BE2C (cell line): ENCODE results near the gene PGLYRP3. TPM values are rescaled to one million over a fixed set of nuclear protein-coding genes. Genes with fewer than 3 reads are reported as not detected.

Experiments used
- DNase-seq: peaks from one replicate; pipeline ENCODE4 v3.0.0-alpha.2; 2020
- H3K27me3 ChIP-seq: fragments of 250-450 bp; sonication (Bioruptor Pico); 2 replicates; pipeline ENCODE4 v1.5.1; 2020; ENCODE audit warnings: mild to moderate bottlenecking
- H3K36me3 ChIP-seq: fragments of 250-450 bp; sonication (Bioruptor Pico); 2 replicates; pipeline ENCODE4 v1.5.1; 2020; ENCODE audit warnings: mild to moderate bottlenecking
- H3K4me1 ChIP-seq: fragments of 250-450 bp; sonication (Bioruptor Pico); 2 replicates; pipeline ENCODE4 v1.5.1; 2020
- H3K4me3 ChIP-seq: 2 replicates; pipeline ENCODE4 v1.5.1; 2011; ENCODE audit warnings: low read depth, low read length
- H3K9me3 ChIP-seq: fragments of 250-450 bp; sonication (Bioruptor Pico); 2 replicates; pipeline ENCODE4 v1.5.1; 2020
- CTCF ChIP-seq: IDR thresholded peaks from 2 replicates; pipeline ENCODE4 v1.5.1; 2012; ENCODE audit warnings: mild to moderate bottlenecking, low read depth, low read length
- polyA plus RNA-seq: library from polyadenylated mRNA; unstranded; fragments of >200 nt; gene quantifications from one replicate; pipeline ENCODE4 v1.2.1, GENCODE V29; 2012; ENCODE audit warnings: low read depth, missing spikeins; ENCODE audit not compliant: insufficient read length, insufficient read depth

Gene PGLYRP3, protein sequence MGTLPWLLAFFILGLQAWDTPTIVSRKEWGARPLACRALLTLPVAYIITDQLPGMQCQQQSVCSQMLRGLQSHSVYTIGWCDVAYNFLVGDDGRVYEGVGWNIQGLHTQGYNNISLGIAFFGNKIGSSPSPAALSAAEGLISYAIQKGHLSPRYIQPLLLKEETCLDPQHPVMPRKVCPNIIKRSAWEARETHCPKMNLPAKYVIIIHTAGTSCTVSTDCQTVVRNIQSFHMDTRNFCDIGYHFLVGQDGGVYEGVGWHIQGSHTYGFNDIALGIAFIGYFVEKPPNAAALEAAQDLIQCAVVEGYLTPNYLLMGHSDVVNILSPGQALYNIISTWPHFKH
- polyA plus RNA-seq: not detected

- DNase-seq: no peak
- Histone ChIP-seq H3K36me3 (no peaks in the 10 kb centered on the region), H3K9me3 (no peaks in the 10 kb centered on the region), H3K27me3 (peaks cover 4% of the 10 kb centered on the region), H3K4me3 (no peak within 1 kb of the TSS), H3K4me1 (no peaks in the 10 kb centered on the region)
- no peak for TF ChIP-seq CTCF
Observed at GRCh38 chr1:153312570-153313186, at the start of gene PGLYRP3. Gene PGLYRP3 (minus strand): TSS chr1:153312952. CDS start chr1:153310665, 2,287 bp downstream.

- Histone ChIP-seq H3K4me3 (no peak overlapping the region), H3K4me1 (no peaks in the 10 kb centered on the region), H3K9me3 (no peaks in the 10 kb centered on the region), H3K27me3 (no peaks in the 10 kb centered on the region; the same call in 1 of the 2 replicates), H3K36me3 (no peaks in the 10 kb centered on the region)
- no peak for DNase-seq
- TF ChIP-seq CTCF: no peak
Observed at GRCh38 chr1:153362187-153362775, 49.5 kb upstream of the PGLYRP3 start.

DNA sequence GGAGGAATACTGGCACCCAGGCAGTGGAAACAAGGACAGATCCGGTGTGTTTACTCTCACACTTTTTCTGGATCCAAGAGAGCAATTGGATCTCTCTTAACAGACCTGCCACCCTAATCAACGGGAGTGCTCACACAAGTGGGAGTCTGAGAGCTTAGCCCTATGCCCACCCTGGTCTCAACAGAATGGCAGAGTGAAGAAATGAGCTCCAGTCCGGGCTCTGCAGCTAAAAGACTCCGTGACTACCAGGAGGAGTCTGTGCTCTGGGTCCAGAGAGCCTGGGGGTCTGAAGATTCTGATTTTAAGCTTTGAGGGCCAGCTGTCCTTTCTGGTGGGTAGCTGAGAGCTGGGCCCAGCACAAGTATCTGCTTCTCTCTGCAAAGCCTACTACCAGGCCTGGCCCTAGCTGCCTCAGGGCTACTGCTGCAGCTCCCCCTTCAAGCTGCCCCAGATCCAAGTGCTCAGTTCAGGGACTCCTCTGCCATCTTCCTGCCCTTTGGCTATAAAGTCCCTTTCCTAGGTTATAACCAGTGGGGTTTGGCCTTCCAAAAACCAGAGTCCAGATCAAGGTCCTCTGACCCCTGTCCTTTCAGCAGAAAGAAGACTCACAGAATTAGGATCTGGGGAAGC, 48.8 kb upstream of the PGLYRP3 start:
- Histone ChIP-seq H3K4me3 (no peak overlapping the region), H3K36me3 (no peaks in the 10 kb centered on the region), H3K9me3 (no peaks in the 10 kb centered on the region), H3K27me3 (no peaks in the 10 kb centered on the region; the same call in 1 of the 2 replicates), H3K4me1 (no peaks in the 10 kb centered on the region)
- no peak for DNase-seq
- TF ChIP-seq CTCF: no peak

DNA sequence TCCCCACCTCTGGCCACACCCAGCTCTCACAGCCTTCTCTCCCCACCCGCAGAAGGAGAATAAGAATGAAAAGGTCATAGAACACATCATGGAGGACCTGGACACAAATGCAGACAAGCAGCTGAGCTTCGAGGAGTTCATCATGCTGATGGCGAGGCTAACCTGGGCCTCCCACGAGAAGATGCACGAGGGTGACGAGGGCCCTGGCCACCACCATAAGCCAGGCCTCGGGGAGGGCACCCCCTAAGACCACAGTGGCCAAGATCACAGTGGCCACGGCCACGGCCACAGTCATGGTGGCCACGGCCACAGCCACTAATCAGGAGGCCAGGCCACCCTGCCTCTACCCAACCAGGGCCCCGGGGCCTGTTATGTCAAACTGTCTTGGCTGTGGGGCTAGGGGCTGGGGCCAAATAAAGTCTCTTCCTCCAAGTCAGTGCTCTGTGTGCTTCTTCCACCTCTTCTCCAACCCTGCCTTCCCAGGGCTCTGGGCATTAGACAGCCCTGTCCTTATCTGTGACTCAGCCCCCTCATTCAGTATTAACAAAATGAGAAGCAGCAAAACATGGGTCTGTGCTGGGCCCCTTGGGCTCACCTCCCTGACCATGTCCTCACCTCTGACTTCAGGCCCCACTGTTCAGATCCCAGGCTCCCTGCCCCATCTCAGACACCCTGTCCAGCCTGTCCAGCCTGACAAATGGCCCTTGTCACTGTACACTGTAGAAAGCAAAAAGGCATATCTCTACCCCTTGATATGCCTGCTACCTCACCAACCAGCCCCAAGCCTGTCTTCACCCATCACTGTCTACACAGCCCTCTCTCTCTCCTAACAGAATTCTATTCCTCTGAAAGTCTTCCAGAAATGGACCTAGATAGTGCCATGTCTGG, 48.1 kb upstream of the PGLYRP3 start:
- H3K36me3 ChIP-seq: no peaks in the 10 kb centered on the region
- H3K9me3 ChIP-seq: no peaks in the 10 kb centered on the region
- H3K4me3 ChIP-seq: no peak overlapping the region
- no peak for TF ChIP-seq CTCF
- no peaks in the 10 kb centered on the region for H3K4me1 ChIP-seq
- DNase-seq: no peak
- H3K27me3 ChIP-seq: no peaks in the 10 kb centered on the region; the same call in 1 of the 2 replicates

GRCh38 chr1:153360190-153360589, 47.4 kb upstream of the PGLYRP3 start:
- Histone ChIP-seq H3K4me1 (no peaks in the 10 kb centered on the region), H3K4me3 (no peak overlapping the region), H3K27me3 (no peaks in the 10 kb centered on the region; the same call in 1 of the 2 replicates), H3K9me3 (no peaks in the 10 kb centered on the region), H3K36me3 (no peaks in the 10 kb centered on the region)
- no peak for TF ChIP-seq CTCF
- no peak for DNase-seq
